ENCODE measurements around the gene GSK3B. TPM values are rescaled to one million over a fixed set of nuclear protein-coding genes. Genes with fewer than 3 reads are reported as not detected.

The GSK3B gene
- polyA plus RNA-seq, 1 donor (not counting 4 experiments of a cell fraction or from before 2014, with no cell fraction given), result 73.3 TPM

- H3K27me3 ChIP-seq (ENCODE audit: control insufficient read depth, extremely low read depth, insufficient read depth, low read length), result peaks cover 18% of the 10 kb centered on the region
- H4K20me1 ChIP-seq (ENCODE audit: control insufficient read depth, extremely low read depth, insufficient read depth, low read length), result no peaks in the 10 kb centered on the region
- H3K4me2 ChIP-seq (ENCODE audit: control insufficient read depth, extremely low read depth, insufficient read depth, low read depth, low read length), result no peak overlapping the region
- FAIRE-seq (no peak), DNase-seq (ENCODE audit: low read depth, low spot score) (no peak)
- H2AFZ ChIP-seq (ENCODE audit: control insufficient read depth, low read length), result no peak overlapping the region
- peaks cover 4% of the 10 kb centered on the region for H3K4me1 ChIP-seq (ENCODE audit: control insufficient read depth, extremely low read depth, insufficient read depth, low read length)
- TF ChIP-seq CTCF (optimal IDR thresholded peaks at IDR 0.05 in 1 of 3, IDR thresholded peaks at IDR 0.05 in 1 of 3, conservative IDR thresholded peaks at IDR 0.05 in 1 of 3; ENCODE audit: extremely low read depth in 1 of 3, insufficient read depth in 2 of 3, low read length in 3 of 3), result no peak
- TF ChIP-seq EZH2 (IDR thresholded peaks at IDR 0.05; ENCODE audit: low read length), result no peak
- no peaks in the 10 kb centered on the region for H3K79me2 ChIP-seq (ENCODE audit: control insufficient read depth, insufficient read depth, low read length)
- H3K9me3 ChIP-seq (ENCODE audit: control insufficient read depth, low read depth, low read length), result no peaks in the 10 kb centered on the region
- H3K27ac ChIP-seq (ENCODE audit: control insufficient read depth, insufficient read depth, low read length), result no peak overlapping the region
- no peak overlapping the region for H3K9ac ChIP-seq (ENCODE audit: control insufficient read depth, extremely low read depth, insufficient read depth, low read length)
- no peak overlapping the region for H3K4me3 ChIP-seq (ENCODE audit: control insufficient read depth in 2 of 3, extremely low read depth in 1 of 3, insufficient read depth in 2 of 3, low read depth in 1 of 3, low read length in 3 of 3)
- no peaks in the 10 kb centered on the region for H3K36me3 ChIP-seq (ENCODE audit: control insufficient read depth in 2 of 2, extremely low read depth in 1 of 2, insufficient read depth in 2 of 2, low read length in 2 of 2)
- H3K9me1 ChIP-seq (ENCODE audit: control insufficient read depth, extremely low read depth, insufficient read depth, low read length), result no peaks in the 10 kb centered on the region
- dilution Hi-C loops (cut with MboI; ENCODE audit: extremely low pct_ligation_motif_present, low sequenced_read_pairs), result no loop called here
Measured at GRCh38 chr3:119812491-119813058, 281.7 kb downstream of the GSK3B start.

- Histone ChIP-seq H3K4me2 (ENCODE audit: control insufficient read depth, extremely low read depth, insufficient read depth, low read depth, low read length) (peak overlapping the region; percentile 74), H3K4me3 (ENCODE audit: control insufficient read depth in 2 of 3, extremely low read depth in 1 of 3, insufficient read depth in 2 of 3, low read depth in 1 of 3, low read length in 3 of 3) (peak overlapping the region; percentile 24 to 53 (median 35)), H3K79me2 (ENCODE audit: control insufficient read depth, insufficient read depth, low read length) (no peaks in the 10 kb centered on the region), H3K9me1 (ENCODE audit: control insufficient read depth, extremely low read depth, insufficient read depth, low read length) (no peaks in the 10 kb centered on the region), H3K4me1 (ENCODE audit: control insufficient read depth, extremely low read depth, insufficient read depth, low read length) (peaks cover 4% of the 10 kb centered on the region), H3K36me3 (ENCODE audit: control insufficient read depth in 2 of 2, extremely low read depth in 1 of 2, insufficient read depth in 2 of 2, low read length in 2 of 2) (no peaks in the 10 kb centered on the region), H2AFZ (ENCODE audit: control insufficient read depth, low read length) (peak overlapping the region; percentile 90), H3K27ac (ENCODE audit: control insufficient read depth, insufficient read depth, low read length) (no peak overlapping the region), H4K20me1 (ENCODE audit: control insufficient read depth, extremely low read depth, insufficient read depth, low read length) (no peaks in the 10 kb centered on the region), H3K9ac (ENCODE audit: control insufficient read depth, extremely low read depth, insufficient read depth, low read length) (peak overlapping the region; percentile 28), H3K27me3 (ENCODE audit: control insufficient read depth, extremely low read depth, insufficient read depth, low read length) (peaks cover 13% of the 10 kb centered on the region), H3K9me3 (ENCODE audit: control insufficient read depth, low read depth, low read length) (no peaks in the 10 kb centered on the region)
- dilution Hi-C loops (cut with MboI; ENCODE audit: extremely low pct_ligation_motif_present, low sequenced_read_pairs), result no loop called here
- FAIRE-seq (no peak), DNase-seq (ENCODE audit: low read depth, low spot score) (no peak)
- peak in 2 of 3 experiments; percentile 35 to 71 for TF ChIP-seq CTCF (optimal IDR thresholded peaks at IDR 0.05 in 1 of 3, IDR thresholded peaks at IDR 0.05 in 1 of 3, conservative IDR thresholded peaks at IDR 0.05 in 1 of 3; ENCODE audit: extremely low read depth in 1 of 3, insufficient read depth in 2 of 3, low read length in 3 of 3)
- TF ChIP-seq EZH2 (IDR thresholded peaks at IDR 0.05; ENCODE audit: low read length), result no peak
Measured at GRCh38 chr3:119810018-119810435, 284.2 kb downstream of the GSK3B start.
